Smooth muscle cell (in vitro differentiated cells): ENCODE results near the gene PPP1R37. TPM values are rescaled to one million over a fixed set of nuclear protein-coding genes. Genes with fewer than 3 reads are reported as not detected.
A peak's percentile ranks its signal among the peaks of the same experiment; 100 is the strongest.

ENCODE experiments used
- DNase-seq: peaks from one replicate; lab custom pipeline; 2025; ENCODE audit not compliant: unreplicated experiment; lab: John Stamatoyannopoulos, UW
- H2AFZ ChIP-seq: fragments of 200-600 bp; sonication (generic); 2 replicates; pipeline ENCODE4 v1.6.0; 2016; ENCODE audit warnings: antibody characterized with exemption, low read depth, mild to moderate bottlenecking
- H3F3A ChIP-seq: fragments of 200-600 bp; sonication (generic); 2 replicates; pipeline ENCODE4 v1.6.0; 2017; ENCODE audit warnings: antibody characterized with exemption, low read depth
- H3K27ac ChIP-seq: fragments of 200-600 bp; sonication (generic); 2 replicates; pipeline ENCODE4 v1.5.1; 2016; ENCODE audit warnings: low read depth, mild to moderate bottlenecking
- H3K27me3 ChIP-seq: fragments of 200-600 bp; sonication (generic); 2 replicates; pipeline ENCODE4 v1.6.1; 2016; ENCODE audit warnings: low read depth, mild to moderate bottlenecking
- H3K36me3 ChIP-seq: fragments of 200-600 bp; sonication (generic); 2 replicates; pipeline ENCODE4 v1.5.1; 2016; ENCODE audit warnings: low read depth
- H3K4me1 ChIP-seq: fragments of 200-600 bp; sonication (generic); 2 replicates; pipeline ENCODE4 v1.5.1; 2016; ENCODE audit warnings: low read depth
- H3K4me2 ChIP-seq: fragments of 200-600 bp; sonication (generic); 2 replicates; pipeline ENCODE4 v1.6.0; 2016; ENCODE audit warnings: mild to moderate bottlenecking
- H3K4me3 ChIP-seq: fragments of 200-600 bp; sonication (generic); 2 replicates; pipeline ENCODE4 v1.5.1; 2016; ENCODE audit warnings: mild to moderate bottlenecking
- H3K79me2 ChIP-seq: fragments of 200-600 bp; sonication (generic); 2 replicates; pipeline ENCODE4 v1.6.0; 2016; ENCODE audit warnings: low read depth, mild to moderate bottlenecking
- H3K9ac ChIP-seq: fragments of 200-600 bp; sonication (generic); 2 replicates; pipeline ENCODE4 v1.6.0; 2016; ENCODE audit warnings: low read depth
- H3K9me3 ChIP-seq: fragments of 200-600 bp; sonication (generic); replicated peaks from 2 replicates; pipeline ENCODE4 v1.5.1; 2016; ENCODE audit warnings: low read depth
- H4K20me1 ChIP-seq: fragments of 200-600 bp; sonication (generic); 2 replicates; pipeline ENCODE4 v1.6.0; 2016; ENCODE audit warnings: low read depth
- CTCF ChIP-seq: fragments of 200-600 bp; sonication (generic); IDR thresholded peaks from 2 replicates; pipeline ENCODE4 v1.5.1; 2017; ENCODE audit warnings: borderline replicate concordance, mild to moderate bottlenecking, antibody characterized with exemption; ENCODE audit not compliant: insufficient read depth, poor library complexity, severe bottlenecking
- WGBS: methylation state at CpG from one replicate; pipeline ENCODE4 v1.1.7; 2016; ENCODE audit warnings: low lambda C conversion rate; 5-methylcytosine and 5-hydroxymethylcytosine counted together
- polyA plus RNA-seq: library from polyadenylated mRNA; unstranded; fragments of >200 nt; fragmentation: Nextera tagmentation; extraction: Ambion mirVana; gene quantifications from 2 replicates; pipeline ENCODE4 v1.2.1, GENCODE V29; 2016
- total RNA-seq: library from RNA; depleted of rRNA; stranded (reverse); fragments of >200 nt; gene quantifications from 2 replicates; pipeline ENCODE4 v1.2.3, GENCODE V29; 2014

PPP1R37 gene
- total and polyA plus RNA-seq, 2 experiments from 2014 or later, result 8.2 to 11.7 TPM

GRCh38 chr19:45094137-45094536 is 1.2 kb downstream of the PPP1R37 start:
- H3F3A ChIP-seq, result peaks cover 8% of the 10 kb centered on the region
- DNase-seq, result no peak
- H3K4me1 ChIP-seq, result peaks cover 27% of the 10 kb centered on the region
- H3K27ac ChIP-seq, result no peak overlapping the region
- peak overlapping the region; percentile 93 for H3K4me2 ChIP-seq
- peaks cover 54% of the 10 kb centered on the region for H4K20me1 ChIP-seq
- no peaks in the 10 kb centered on the region for H3K27me3 ChIP-seq
- H3K9me3 ChIP-seq, result no peaks in the 10 kb centered on the region
- peaks cover 59% of the 10 kb centered on the region for H3K79me2 ChIP-seq
- H3K36me3 ChIP-seq, result no peaks in the 10 kb centered on the region
- TF ChIP-seq CTCF, result no peak
- H3K9ac ChIP-seq, result peak overlapping the region; percentile 99
- no peak overlapping the region for H2AFZ ChIP-seq
- H3K4me3 ChIP-seq, result peak overlapping the region; percentile 96
- 82% methylated on average over 9 of the region's 9 CpGs for WGBS

- TF ChIP-seq CTCF, result no peak
- Histone ChIP-seq H3K9me3 (no peaks in the 10 kb centered on the region), H3K4me3 (peak overlapping the region; percentile 96), H3K4me1 (peaks cover 32% of the 10 kb centered on the region), H3K4me2 (peak overlapping the region; percentile 93), H2AFZ (no peak overlapping the region), H3K79me2 (peaks cover 65% of the 10 kb centered on the region), H3F3A (peaks cover 8% of the 10 kb centered on the region), H3K36me3 (no peaks in the 10 kb centered on the region), H3K9ac (no peak overlapping the region), H3K27me3 (no peaks in the 10 kb centered on the region), H3K27ac (no peak overlapping the region), H4K20me1 (peaks cover 60% of the 10 kb centered on the region)
- WGBS, result 94% methylated on average over 5 of the region's 5 CpGs
- no peak for DNase-seq
Measured at GRCh38 chr19:45094707-45095106, 1.7 kb downstream of the PPP1R37 start.

- H3F3A ChIP-seq, result peaks cover 5% of the 10 kb centered on the region
- H3K27ac ChIP-seq, result no peak overlapping the region
- DNase-seq, result no peak
- H3K9ac ChIP-seq, result no peak overlapping the region
- H3K4me3 ChIP-seq, result no peak overlapping the region
- H3K79me2 ChIP-seq, result peaks cover 75% of the 10 kb centered on the region
- H4K20me1 ChIP-seq, result peaks cover 70% of the 10 kb centered on the region
- no peaks in the 10 kb centered on the region for H3K36me3 ChIP-seq
- H3K4me2 ChIP-seq, result no peak overlapping the region
- TF ChIP-seq CTCF, result no peak
- no peaks in the 10 kb centered on the region for H3K27me3 ChIP-seq
- H2AFZ ChIP-seq, result no peak overlapping the region
- peaks cover 37% of the 10 kb centered on the region for H3K4me1 ChIP-seq
- WGBS, result 96% methylated on average over 14 of the region's 14 CpGs
- no peaks in the 10 kb centered on the region for H3K9me3 ChIP-seq
Measured at GRCh38 chr19:45095496-45096413, 2.8 kb downstream of the PPP1R37 start.

- H2AFZ ChIP-seq, result no peak overlapping the region
Measured at GRCh38 chr19:45096700-45097099, 3.7 kb downstream of the PPP1R37 start.

More at GRCh38 chr19:45096700-45097099, 3.7 kb downstream of the PPP1R37 start:
- peaks cover 84% of the 10 kb centered on the region for H3K79me2 ChIP-seq
- no peak overlapping the region for H3K9ac ChIP-seq
- H3K27ac ChIP-seq, result no peak overlapping the region
- peaks cover 80% of the 10 kb centered on the region for H4K20me1 ChIP-seq
- no peaks in the 10 kb centered on the region for H3K27me3 ChIP-seq
- no peak for TF ChIP-seq CTCF
- DNase-seq, result no peak
- H3K4me2 ChIP-seq, result no peak overlapping the region
- no peaks in the 10 kb centered on the region for H3F3A ChIP-seq
- H3K36me3 ChIP-seq, result no peaks in the 10 kb centered on the region
- H3K9me3 ChIP-seq, result no peaks in the 10 kb centered on the region
- WGBS, result 95% methylated on average over 7 of the region's 7 CpGs
- H3K4me1 ChIP-seq, result peaks cover 33% of the 10 kb centered on the region
- H3K4me3 ChIP-seq, result no peak overlapping the region
